CD4-positive, alpha-beta T cell treated with Interleukin-17A for 4 hours (primary cell): ENCODE data around the gene CDK4.

Source experiments
- DNase-seq: peaks from one replicate; pipeline ENCODE4 v3.0.0-alpha.2; 2020; ENCODE audit warnings: mixed read lengths

Gene CDK4

GRCh38 chr12:57755454-57756372 is 3.6 kb upstream of the CDK4 start:
- peak; percentile 56 for DNase-seq

GRCh38 chr12:57755194-57755453 is 3.0 kb upstream of the CDK4 start:
- no peak for DNase-seq

- DNase-seq = peak; percentile 96
These were observed 2.5 kb upstream of the CDK4 start, which contains the start of gene MARCHF9 for GRCh38 chr12:57754411-57755193. Gene MARCHF9, plus strand, starts transcription at chr12:57755103. Its CDS starts 426 bp downstream, at chr12:57755529.

- no peak for DNase-seq
These were observed 1.7 kb upstream of the CDK4 start for GRCh38 chr12:57753756-57754337.

GRCh38 chr12:57752668-57753000 is 524 bp upstream of the CDK4 start:
- no peak for DNase-seq

GRCh38 chr12:57751432-57751787 is 700 bp downstream of the CDK4 start:
- DNase-seq = no peak

- no peak for DNase-seq
These were observed 1.3 kb downstream of the CDK4 start for GRCh38 chr12:57750561-57751431.

- no peak for DNase-seq
These were observed 3.0 kb downstream of the CDK4 start for GRCh38 chr12:57749061-57749460.

GRCh38 chr12:57746025-57746424 is 6.1 kb downstream of the CDK4 start:
- DNase-seq = no peak

GRCh38 chr12:57745485-57745881 is 6.6 kb downstream of the CDK4 start:
- no peak for DNase-seq

- peak; percentile 96 for DNase-seq
These were observed 7.2 kb downstream of the CDK4 start, which contains the start of gene TSPAN31 for GRCh38 chr12:57744777-57745484. Gene TSPAN31, plus strand, starts transcription at chr12:57745039. Its CDS starts 116 bp downstream, at chr12:57745155.

- peak; percentile 66 for DNase-seq
These were observed 7.8 kb downstream of the CDK4 start for GRCh38 chr12:57744194-57744776.

- DNase-seq = no peak
These were observed 8.3 kb downstream of the CDK4 start for GRCh38 chr12:57743769-57744168.

- DNase-seq = peak; percentile 86
These were observed 10.0 kb downstream of the CDK4 start for GRCh38 chr12:57741844-57742738.

- DNase-seq = no peak
These were observed 10.7 kb downstream of the CDK4 start for GRCh38 chr12:57741413-57741789.

GRCh38 chr12:57740656-57741412 is 11.3 kb downstream of the CDK4 start:
- peak; percentile 87 for DNase-seq

- DNase-seq = no peak
These were observed 12.1 kb downstream of the CDK4 start for GRCh38 chr12:57739914-57740538.

- no peak for DNase-seq
These were observed 12.7 kb downstream of the CDK4 start for GRCh38 chr12:57739387-57739786.

GRCh38 chr12:57738661-57739237 is 13.4 kb downstream of the CDK4 start, which contains the start of gene AGAP2:
Gene AGAP2, minus strand, starts transcription at chr12:57738742. Its CDS starts 496 bp downstream, at chr12:57738246.
- DNase-seq = no peak
